HG03045 (cell line): ENCODE measurements around the gene WDR11.

Experiments
- ATAC-seq: cut with Tn5 transposase; IDR thresholded peaks from one replicate; pipeline ENCODE4 v1.9.1; 2021; ENCODE audit warnings: mild to moderate bottlenecking, moderate library complexity; ENCODE audit not compliant: unreplicated experiment

WDR11 gene

DNA sequence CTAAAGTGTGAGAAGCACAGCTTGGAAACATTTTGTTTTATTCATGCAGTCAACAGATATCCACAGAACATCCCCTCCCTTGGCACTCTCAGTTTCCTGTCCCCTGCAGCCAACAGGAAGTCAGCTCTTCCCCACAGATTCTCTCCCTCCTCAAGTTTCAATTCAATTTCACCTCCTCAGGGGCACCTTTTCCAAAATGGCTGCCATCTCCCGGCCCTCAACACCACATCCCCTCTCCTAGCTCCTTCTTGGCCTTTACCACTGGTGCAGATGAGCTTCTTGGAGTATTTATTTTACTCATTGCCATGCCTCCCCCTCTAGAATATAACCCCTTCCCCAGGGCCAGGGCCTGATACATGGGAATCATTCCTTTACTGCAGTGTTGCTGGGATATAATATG lies 94.0 kb downstream of the WDR11 start:
- no peak for ATAC-seq

DNA sequence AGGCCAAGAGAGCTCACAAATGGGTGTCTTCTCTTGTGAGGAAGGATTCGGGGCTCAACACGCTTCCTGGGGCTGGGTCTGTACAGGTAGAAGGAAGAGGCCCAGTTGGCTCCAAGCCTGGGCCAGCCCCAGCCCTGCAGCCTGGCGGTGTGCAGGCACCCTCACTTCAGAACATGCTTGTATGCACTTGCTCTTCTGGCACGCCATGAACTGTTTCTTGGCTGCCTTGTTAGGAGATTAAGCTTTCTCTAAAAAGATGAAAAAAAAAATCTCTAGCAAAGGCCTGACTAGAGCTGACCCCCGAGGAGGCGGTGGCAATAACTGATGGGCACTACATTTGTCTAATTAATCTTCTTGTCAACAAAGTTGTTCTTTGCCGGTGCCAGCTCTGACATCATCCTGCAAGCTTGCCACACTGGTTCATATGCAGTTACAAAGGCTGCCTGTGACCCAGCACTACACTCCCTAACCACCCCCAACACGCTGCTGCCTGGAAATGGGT lies 94.7 kb downstream of the WDR11 start:
- ATAC-seq = no peak

- ATAC-seq = no peak
Measured at GRCh38 chr10:120946497-120946896, 95.3 kb downstream of the WDR11 start.

DNA sequence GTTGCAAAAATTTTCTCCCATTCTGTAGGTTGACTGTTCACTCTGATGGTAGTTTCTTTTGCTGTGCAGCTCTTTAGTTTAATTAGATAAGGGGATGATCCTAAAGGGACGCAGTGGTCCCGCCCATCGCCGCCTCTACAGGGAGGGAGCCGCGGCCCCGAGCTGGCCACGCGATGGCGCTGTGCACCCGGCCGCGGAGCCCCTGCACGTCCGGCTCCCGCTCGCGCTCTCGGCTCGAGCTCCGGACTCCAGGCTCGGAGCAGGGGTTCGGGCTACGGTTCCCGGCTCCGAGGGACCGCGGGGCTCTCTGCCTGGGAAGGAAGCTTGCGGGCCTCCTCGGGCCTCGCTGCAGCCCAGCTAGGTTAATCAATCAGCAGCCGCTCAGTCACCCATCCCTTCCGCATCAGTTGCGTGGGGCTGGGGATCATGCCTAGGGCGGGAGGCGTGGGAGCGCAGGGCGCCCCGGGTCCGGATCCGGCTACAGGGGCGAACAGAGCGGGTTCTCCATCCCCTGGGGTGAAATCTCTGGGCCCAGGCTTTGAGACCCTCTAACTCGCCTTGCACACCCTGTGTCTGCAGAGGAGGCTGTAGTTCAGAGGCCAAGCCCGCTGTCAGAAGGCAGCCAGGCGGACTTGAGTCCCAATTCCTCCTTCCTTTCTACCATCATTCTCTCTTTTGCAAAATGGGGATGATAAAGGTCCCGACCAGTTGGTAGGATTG lies 97.9 kb downstream of the WDR11 start:
- peak; percentile 88 for ATAC-seq

DNA sequence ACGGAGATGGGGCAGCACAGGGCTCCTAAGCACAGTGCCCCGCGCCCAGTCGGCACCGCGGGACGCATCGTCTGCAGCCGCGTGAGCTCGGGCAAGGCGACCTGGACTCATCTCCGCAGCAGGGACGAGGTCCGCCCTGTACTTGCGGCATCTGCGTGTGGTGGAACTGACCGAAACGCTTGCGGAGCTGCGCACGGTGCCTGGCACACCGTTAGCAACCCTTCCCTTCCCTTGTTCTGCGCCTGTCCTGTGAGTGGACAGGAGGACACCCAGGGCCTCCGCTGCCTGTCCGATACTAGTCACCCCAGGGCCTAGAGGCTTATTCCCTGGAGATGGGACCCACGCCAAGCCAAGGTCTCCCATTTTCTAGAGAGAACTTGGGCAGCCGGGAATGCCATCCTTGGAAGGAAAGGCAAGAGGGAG lies 98.5 kb downstream of the WDR11 start:
- no peak for ATAC-seq

GRCh38 chr10:120950051-120950561 lies 98.9 kb downstream of the WDR11 start:
- ATAC-seq = no peak

DNA sequence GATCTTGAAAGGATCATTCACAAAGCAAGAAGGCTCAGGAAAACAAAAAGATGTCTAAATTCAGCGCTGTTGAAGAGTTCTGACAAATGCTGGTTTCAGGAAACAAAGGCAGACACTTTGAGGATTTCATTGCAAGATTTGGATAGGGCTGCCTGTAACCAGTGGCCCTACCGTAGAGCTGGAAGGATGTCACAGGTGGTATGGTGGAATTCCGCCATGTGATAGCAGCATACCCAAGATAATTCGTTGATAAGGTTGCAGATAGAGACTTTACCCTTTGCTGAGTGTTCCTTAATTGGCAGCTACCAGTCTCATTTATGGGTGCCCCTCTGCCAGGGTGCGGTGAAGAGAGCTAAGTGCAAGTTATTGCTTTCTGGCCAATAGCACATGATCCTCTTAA lies 100.1 kb downstream of the WDR11 start:
- no peak for ATAC-seq

DNA sequence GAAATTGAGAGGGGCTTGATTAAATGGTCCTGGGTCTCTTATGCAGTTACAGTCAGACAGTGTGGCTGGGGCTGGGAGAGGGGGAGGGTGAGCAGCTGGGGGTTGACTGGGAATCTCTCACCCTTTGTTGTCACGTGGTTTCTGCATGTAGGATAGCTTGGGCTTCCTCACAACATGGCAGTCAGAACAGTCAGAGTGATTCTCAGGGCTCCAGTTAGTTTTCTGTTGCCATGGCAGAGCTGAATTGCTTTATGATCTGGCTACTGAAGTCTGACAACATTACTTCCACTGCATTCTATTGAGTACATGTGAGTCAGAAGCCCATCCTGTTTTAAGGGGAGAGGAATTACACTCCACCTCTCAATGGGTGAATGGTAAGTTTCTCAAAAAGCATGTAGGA lies 102.7 kb downstream of the WDR11 start:
- no peak for ATAC-seq
